ENCODE results near the gene EML1. TPM values are rescaled to one million over a fixed set of nuclear protein-coding genes. Genes with fewer than 3 reads are reported as not detected.

EML1 gene
- total RNA-seq, 5 donors from 2014 or later (not counting 1 experiment from before 2014, with no cell fraction given): 0.53 to 1.4 (median 0.60) TPM; not detected in 2

DNA sequence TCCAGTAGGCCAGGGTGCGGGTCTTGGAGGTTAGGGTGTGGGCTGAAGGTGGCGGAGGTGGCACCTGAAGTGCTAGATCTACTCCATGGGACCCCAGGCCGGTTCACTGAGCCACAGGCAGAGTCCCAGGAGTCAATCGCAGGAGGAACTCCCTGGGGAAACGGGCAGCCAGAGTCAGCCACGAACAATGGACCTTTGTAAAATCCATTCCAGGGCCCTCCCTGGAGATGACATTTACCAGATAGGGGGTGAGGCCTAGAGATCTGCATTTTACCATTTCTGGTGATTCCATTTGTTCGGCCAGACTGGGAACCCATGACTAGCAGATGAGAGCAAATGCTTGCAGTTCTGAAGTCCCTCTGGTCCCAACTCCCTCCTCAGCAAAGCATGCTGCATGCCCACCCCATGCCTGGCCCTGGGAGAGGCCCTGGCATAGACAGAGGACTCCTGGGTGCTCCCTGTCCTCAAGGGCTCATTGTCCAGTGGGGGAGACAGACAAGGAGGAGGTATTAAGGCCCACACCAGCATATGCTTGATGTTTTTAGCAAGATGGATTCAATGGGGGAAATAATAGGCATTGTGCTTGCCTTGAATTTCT, 115.5 kb downstream of the EML1 start:
- Mint-ChIP-seq H3K27ac (no peak overlapping the region), H3K4me1 (no peaks in the 10 kb centered on the region), H3K27me3 (peaks cover 15 to 20% of the 10 kb centered on the region in 2 donors), H3K9me3 (no peaks in the 10 kb centered on the region), H3K4me3 (no peak overlapping the region), H3K36me3 (no peaks in the 10 kb centered on the region)
- WGBS (ENCODE audit: insufficient coverage): 74% methylated on average over 7 of the region's 7 CpGs
- no peaks in the 10 kb centered on the region for H3K4me1 ChIP-seq (ENCODE audit: control insufficient read depth in 1 of 2, extremely low read depth in 1 of 2, insufficient read depth in 2 of 2, low read length in 2 of 2)
- DNase-seq: no peak
- H3K36me3 ChIP-seq (ENCODE audit: control insufficient read depth in 2 of 2, extremely low read depth in 1 of 2, insufficient read depth in 1 of 2, low read length in 1 of 2): no peaks in the 10 kb centered on the region
- CTCF ChIA-PET: no interaction called here
- no peak overlapping the region for H3K27ac ChIP-seq (ENCODE audit: low read length)
- H3K27me3 ChIP-seq (replicated peaks in 1 of 2; ENCODE audit: control insufficient read depth in 2 of 2, extremely low read depth in 1 of 2, insufficient read depth in 2 of 2, low read length in 1 of 2): peaks cover 2 to 23% of the 10 kb centered on the region in 2 experiments
- H3K4me3 ChIP-seq (ENCODE audit: control insufficient read depth in 1 of 2, extremely low read depth in 1 of 2, low read length in 1 of 2): no peak overlapping the region
- H3K9me3 ChIP-seq: no peaks in the 10 kb centered on the region
- POLR2A ChIA-PET: no interaction called here
- no peak for ATAC-seq (replicated peaks in 1 of 4)

DNA sequence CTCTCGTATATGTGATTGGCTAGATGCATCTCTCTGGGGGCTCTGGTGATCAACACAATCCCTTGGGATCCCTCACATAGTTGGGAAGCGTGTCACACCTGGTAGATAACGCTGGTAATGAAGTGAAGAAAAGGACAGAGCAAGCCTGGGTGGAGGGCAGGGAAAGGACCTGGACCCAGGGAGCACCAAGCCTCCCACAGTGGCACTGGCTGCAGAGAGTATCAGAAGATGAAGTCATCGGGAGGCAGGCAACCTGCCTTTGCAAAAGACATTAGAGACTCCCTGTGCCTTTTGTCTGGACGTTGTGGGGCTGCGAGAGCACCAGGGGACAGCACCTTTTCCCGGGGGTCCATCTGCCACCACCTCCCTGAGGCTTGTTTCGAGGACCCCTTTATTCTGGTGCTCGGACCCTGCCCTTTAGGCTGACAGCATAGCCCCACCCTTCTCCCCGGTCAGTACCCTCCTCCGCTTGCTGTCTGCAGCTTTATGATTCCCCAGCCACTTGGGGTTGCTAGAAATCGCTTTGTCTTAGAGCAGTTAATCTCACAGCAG, 116.4 kb downstream of the EML1 start:
- H3K4me3 ChIP-seq (ENCODE audit: control insufficient read depth in 1 of 2, extremely low read depth in 1 of 2, low read length in 1 of 2): no peak overlapping the region
- no peaks in the 10 kb centered on the region for H3K9me3 Mint-ChIP-seq
- ChIA-PET POLR2A (interaction anchor here in 1 of 2 donors (0.5 kb wide), 1 partner anchor 9 kb away, joined by 3 read pairs; no protein-coding TSS in a partner anchor), CTCF (no interaction called here)
- H3K4me1 Mint-ChIP-seq: no peaks in the 10 kb centered on the region
- H3K27me3 Mint-ChIP-seq: peaks cover 16 to 20% of the 10 kb centered on the region in 2 donors
- 79% methylated on average over 7 of the region's 12 CpGs for WGBS (ENCODE audit: insufficient coverage)
- H3K9me3 ChIP-seq: no peaks in the 10 kb centered on the region
- H3K27ac ChIP-seq (ENCODE audit: low read length): no peak overlapping the region
- H3K4me3 Mint-ChIP-seq: no peak overlapping the region
- H3K36me3 ChIP-seq (ENCODE audit: control insufficient read depth in 2 of 2, extremely low read depth in 1 of 2, insufficient read depth in 1 of 2, low read length in 1 of 2): no peaks in the 10 kb centered on the region
- H3K27me3 ChIP-seq (replicated peaks in 1 of 2; ENCODE audit: control insufficient read depth in 2 of 2, extremely low read depth in 1 of 2, insufficient read depth in 2 of 2, low read length in 1 of 2): peaks cover 2 to 23% of the 10 kb centered on the region in 2 experiments
- no peaks in the 10 kb centered on the region for H3K36me3 Mint-ChIP-seq
- ATAC-seq (replicated peaks in 1 of 4) (no peak), DNase-seq (no peak)
- no peak overlapping the region for H3K27ac Mint-ChIP-seq
- H3K4me1 ChIP-seq (ENCODE audit: control insufficient read depth in 1 of 2, extremely low read depth in 1 of 2, insufficient read depth in 2 of 2, low read length in 2 of 2): no peaks in the 10 kb centered on the region

DNA sequence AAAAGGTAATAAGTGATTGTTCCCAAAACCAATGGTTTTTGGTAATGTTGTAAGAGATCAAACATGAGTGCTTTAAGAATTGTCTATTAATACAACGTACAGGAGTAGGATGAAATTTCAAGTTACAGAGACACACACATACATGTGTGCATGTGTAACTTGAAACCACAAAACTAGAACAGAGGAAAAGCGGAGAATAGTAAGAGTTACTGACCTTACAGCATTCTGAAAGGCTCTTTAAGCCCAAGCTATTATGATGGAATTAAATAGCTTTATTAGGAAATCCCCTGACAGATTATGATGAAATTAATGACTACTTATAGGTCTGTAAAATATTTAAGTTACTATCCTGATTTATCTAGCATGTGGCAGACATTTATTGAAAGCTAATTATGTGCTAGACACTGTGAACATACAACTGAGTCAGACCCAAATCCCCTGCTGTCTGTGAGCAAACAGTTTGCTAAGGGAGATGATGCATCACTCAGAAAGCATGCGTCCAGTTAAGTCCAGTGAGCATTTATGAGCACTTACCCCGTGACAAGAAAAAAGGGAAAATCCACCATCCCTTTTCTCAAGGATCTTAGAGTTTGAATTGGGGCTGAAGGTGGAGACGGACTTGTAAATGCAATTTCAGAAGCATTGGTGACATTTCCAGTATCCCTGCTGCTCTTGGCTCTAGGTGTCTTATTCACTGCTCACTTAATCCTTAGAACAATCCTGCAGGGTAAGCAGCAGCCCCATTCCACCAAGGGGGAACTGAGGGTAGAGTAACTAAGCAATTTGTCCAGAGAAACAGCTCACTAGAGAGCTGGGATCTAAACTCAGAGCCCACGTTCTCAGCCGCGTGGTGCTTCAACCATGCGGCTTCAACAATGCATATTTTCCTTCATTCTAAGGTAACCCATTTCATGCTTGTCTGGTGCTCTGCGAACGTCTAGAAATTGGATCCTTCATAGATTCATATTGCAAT, 117.4 kb downstream of the EML1 start:
- DNase-seq: no peak
- H3K4me1 Mint-ChIP-seq: no peaks in the 10 kb centered on the region
- Histone ChIP-seq H3K9me3 (no peaks in the 10 kb centered on the region), H3K36me3 (ENCODE audit: control insufficient read depth in 2 of 2, extremely low read depth in 1 of 2, insufficient read depth in 1 of 2, low read length in 1 of 2) (no peaks in the 10 kb centered on the region), H3K4me1 (ENCODE audit: control insufficient read depth in 1 of 2, extremely low read depth in 1 of 2, insufficient read depth in 2 of 2, low read length in 2 of 2) (no peaks in the 10 kb centered on the region), H3K4me3 (ENCODE audit: control insufficient read depth in 1 of 2, extremely low read depth in 1 of 2, low read length in 1 of 2) (no peak overlapping the region), H3K27ac (ENCODE audit: low read length) (no peak overlapping the region), H3K27me3 (replicated peaks in 1 of 2; ENCODE audit: control insufficient read depth in 2 of 2, extremely low read depth in 1 of 2, insufficient read depth in 2 of 2, low read length in 1 of 2) (peaks cover 2 to 23% of the 10 kb centered on the region in 2 experiments)
- POLR2A ChIA-PET: no interaction called here
- no peak overlapping the region for H3K27ac Mint-ChIP-seq
- H3K9me3 Mint-ChIP-seq: no peaks in the 10 kb centered on the region
- H3K36me3 Mint-ChIP-seq: no peaks in the 10 kb centered on the region
- peaks cover 16 to 23% of the 10 kb centered on the region in 2 donors for H3K27me3 Mint-ChIP-seq
- 100% methylated on average over 6 of the region's 11 CpGs for WGBS (ENCODE audit: insufficient coverage)
- CTCF ChIA-PET: interaction anchor here in 1 of 2 donors (0.7 kb wide), 1 partner anchor 13 kb away, joined by 3 read pairs; no protein-coding TSS in a partner anchor
- H3K4me3 Mint-ChIP-seq: no peak overlapping the region
- no peak for ATAC-seq (replicated peaks in 1 of 4)

DNA sequence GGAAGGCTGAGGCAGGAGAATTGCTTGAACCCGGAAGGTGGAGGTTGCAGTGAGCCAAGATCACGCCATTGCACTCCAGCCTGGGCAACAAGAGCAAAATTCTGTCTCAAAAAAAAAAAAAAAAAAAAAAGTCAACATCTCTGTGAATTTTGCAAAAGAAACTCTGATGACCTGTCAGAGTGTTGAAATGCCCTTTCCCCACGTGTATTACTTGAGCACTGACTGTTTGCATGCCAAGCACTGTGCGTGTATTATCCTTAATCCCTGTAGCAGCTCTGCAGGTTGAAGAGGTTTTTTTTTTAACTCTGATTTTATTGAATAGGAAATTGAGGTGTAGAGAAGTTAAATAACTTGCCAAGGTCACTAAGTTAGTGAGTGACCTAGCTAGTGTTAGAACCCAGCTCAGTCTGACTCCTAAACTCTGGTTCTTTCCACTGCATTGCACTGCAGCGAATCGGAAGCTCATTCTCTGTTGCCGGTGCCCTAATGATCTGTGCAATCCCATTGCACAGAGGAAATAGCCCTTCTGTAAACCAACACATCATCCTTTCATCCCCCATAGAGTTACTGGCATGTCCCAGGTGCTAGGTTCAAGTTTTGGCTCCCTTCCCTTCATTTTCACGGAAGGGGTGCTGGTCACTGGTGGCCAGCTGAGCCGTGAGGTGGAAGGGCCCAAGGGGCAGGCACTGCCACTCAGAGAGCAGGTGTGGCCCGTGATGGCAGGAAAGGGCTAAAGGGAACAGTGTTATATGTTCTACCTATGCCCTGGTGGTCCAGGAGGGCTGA, 122.3 kb downstream of the EML1 start:
- no peaks in the 10 kb centered on the region for H3K9me3 ChIP-seq
- no peaks in the 10 kb centered on the region for H3K36me3 ChIP-seq (ENCODE audit: control insufficient read depth in 2 of 2, extremely low read depth in 1 of 2, insufficient read depth in 1 of 2, low read length in 1 of 2)
- CTCF ChIA-PET: no interaction called here
- ATAC-seq (replicated peaks in 1 of 4): no peak
- H3K4me3 ChIP-seq (ENCODE audit: control insufficient read depth in 1 of 2, extremely low read depth in 1 of 2, low read length in 1 of 2): no peak overlapping the region
- H3K27me3 Mint-ChIP-seq: peaks cover 17 to 22% of the 10 kb centered on the region in 2 donors
- H3K4me3 Mint-ChIP-seq: no peak overlapping the region
- H3K27ac Mint-ChIP-seq: no peak overlapping the region
- H3K4me1 Mint-ChIP-seq: no peaks in the 10 kb centered on the region
- POLR2A ChIA-PET: no interaction called here
- DNase-seq: no peak
- H3K36me3 Mint-ChIP-seq: no peaks in the 10 kb centered on the region
- 80% methylated on average over 2 of the region's 10 CpGs for WGBS (ENCODE audit: insufficient coverage)
- peaks cover under 1 to 19% of the 10 kb centered on the region in 2 experiments for H3K27me3 ChIP-seq (replicated peaks in 1 of 2; ENCODE audit: control insufficient read depth in 2 of 2, extremely low read depth in 1 of 2, insufficient read depth in 2 of 2, low read length in 1 of 2)
- no peaks in the 10 kb centered on the region for H3K9me3 Mint-ChIP-seq
- no peaks in the 10 kb centered on the region for H3K4me1 ChIP-seq (ENCODE audit: control insufficient read depth in 1 of 2, extremely low read depth in 1 of 2, insufficient read depth in 2 of 2, low read length in 2 of 2)
- no peak overlapping the region for H3K27ac ChIP-seq (ENCODE audit: low read length)

DNA sequence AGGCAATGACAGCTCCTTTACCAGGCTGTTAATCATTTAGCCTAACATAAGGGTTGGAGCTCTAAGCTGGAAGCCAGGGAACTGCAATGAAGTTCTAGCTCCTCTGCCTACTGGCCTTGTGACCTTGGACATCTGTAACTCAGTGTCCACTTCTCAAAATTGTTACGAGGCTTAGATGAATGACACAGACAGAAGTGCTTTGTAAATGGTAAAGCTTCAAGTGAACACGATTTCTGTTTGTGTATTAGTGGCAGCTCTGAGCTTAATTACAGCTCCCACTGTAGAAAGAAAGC, 122.8 kb downstream of the EML1 start:
- Histone ChIP-seq H3K36me3 (ENCODE audit: control insufficient read depth in 2 of 2, extremely low read depth in 1 of 2, insufficient read depth in 1 of 2, low read length in 1 of 2) (no peaks in the 10 kb centered on the region), H3K4me3 (ENCODE audit: control insufficient read depth in 1 of 2, extremely low read depth in 1 of 2, low read length in 1 of 2) (no peak overlapping the region), H3K27me3 (replicated peaks in 1 of 2; ENCODE audit: control insufficient read depth in 2 of 2, extremely low read depth in 1 of 2, insufficient read depth in 2 of 2, low read length in 1 of 2) (peaks cover 0 to 19% of the 10 kb centered on the region in 2 experiments), H3K9me3 (no peaks in the 10 kb centered on the region), H3K4me1 (ENCODE audit: control insufficient read depth in 1 of 2, extremely low read depth in 1 of 2, insufficient read depth in 2 of 2, low read length in 2 of 2) (no peaks in the 10 kb centered on the region), H3K27ac (ENCODE audit: low read length) (no peak overlapping the region)
- H3K27ac Mint-ChIP-seq: no peak overlapping the region
- CTCF ChIA-PET: no interaction called here
- H3K27me3 Mint-ChIP-seq: peaks cover 17 to 24% of the 10 kb centered on the region in 2 donors
- no CpG with 5 or more reads among the region's 2 CpGs for WGBS (ENCODE audit: insufficient coverage)
- no peaks in the 10 kb centered on the region for H3K4me1 Mint-ChIP-seq
- ATAC-seq (replicated peaks in 1 of 4) (no peak), DNase-seq (no peak)
- POLR2A ChIA-PET: no interaction called here
- H3K36me3 Mint-ChIP-seq: no peaks in the 10 kb centered on the region
- no peaks in the 10 kb centered on the region for H3K9me3 Mint-ChIP-seq
- no peak overlapping the region for H3K4me3 Mint-ChIP-seq

DNA sequence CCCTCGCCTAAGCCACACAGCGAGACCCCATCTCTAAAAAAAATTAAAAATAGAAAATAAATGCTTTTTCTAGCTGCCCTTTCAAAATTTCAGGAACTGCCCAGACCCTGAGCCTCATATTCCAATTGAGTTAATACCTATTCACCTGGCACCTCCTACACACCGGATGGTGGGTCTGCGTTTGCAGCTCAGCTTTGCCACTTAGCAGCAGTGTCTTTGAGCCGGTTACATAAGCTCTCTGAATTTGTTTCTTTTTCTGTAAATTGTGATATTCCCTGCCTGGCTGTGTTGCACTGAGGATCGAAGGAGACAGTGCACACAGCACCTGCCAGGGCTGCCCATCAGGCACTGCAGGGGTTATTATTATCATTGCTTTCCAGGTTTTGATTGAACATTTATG, 125.6 kb downstream of the EML1 start:
- Histone ChIP-seq H3K9me3 (no peaks in the 10 kb centered on the region), H3K27ac (ENCODE audit: low read length) (no peak overlapping the region), H3K36me3 (ENCODE audit: control insufficient read depth in 2 of 2, extremely low read depth in 1 of 2, insufficient read depth in 1 of 2, low read length in 1 of 2) (no peaks in the 10 kb centered on the region), H3K4me3 (ENCODE audit: control insufficient read depth in 1 of 2, extremely low read depth in 1 of 2, low read length in 1 of 2) (no peak overlapping the region), H3K4me1 (ENCODE audit: control insufficient read depth in 1 of 2, extremely low read depth in 1 of 2, insufficient read depth in 2 of 2, low read length in 2 of 2) (no peaks in the 10 kb centered on the region), H3K27me3 (replicated peaks in 1 of 2; ENCODE audit: control insufficient read depth in 2 of 2, extremely low read depth in 1 of 2, insufficient read depth in 2 of 2, low read length in 1 of 2) (peaks cover 0 to 11% of the 10 kb centered on the region in 2 experiments)
- no peak for DNase-seq
- H3K27me3 Mint-ChIP-seq: peaks cover 13 to 17% of the 10 kb centered on the region in 2 donors
- no peak overlapping the region for H3K4me3 Mint-ChIP-seq
- no peaks in the 10 kb centered on the region for H3K36me3 Mint-ChIP-seq
- 93% methylated on average over 3 of the region's 6 CpGs for WGBS (ENCODE audit: insufficient coverage)
- ChIA-PET POLR2A (interaction anchor here in 1 of 2 donors (0.7 kb wide), 1 partner anchor 9 kb away, joined by 3 read pairs; no protein-coding TSS in a partner anchor), CTCF (no interaction called here)
- no peak for ATAC-seq (replicated peaks in 1 of 4)
- no peak overlapping the region for H3K27ac Mint-ChIP-seq
- no peaks in the 10 kb centered on the region for H3K4me1 Mint-ChIP-seq
- no peaks in the 10 kb centered on the region for H3K9me3 Mint-ChIP-seq
